M059J (cell line): Measurements from ENCODE around the gene KIAA1549. TPM values are rescaled to one million over a fixed set of nuclear protein-coding genes. Genes with fewer than 3 reads are reported as not detected.

ENCODE experiments used
- DNase-seq: peaks from one replicate; pipeline ENCODE4 v3.0.0-alpha.2; 2012; ENCODE audit warnings: low read depth
- total RNA-seq: library from RNA; depleted of rRNA; stranded (reverse); fragments of >200 nt; shearing (Covaris generic); gene quantifications from 2 replicates; pipeline ENCODE4 v1.2.3, GENCODE V29; 2014

The KIAA1549 gene
- total RNA-seq, 1 experiment from 2014 or later: 3.9 TPM

DNA sequence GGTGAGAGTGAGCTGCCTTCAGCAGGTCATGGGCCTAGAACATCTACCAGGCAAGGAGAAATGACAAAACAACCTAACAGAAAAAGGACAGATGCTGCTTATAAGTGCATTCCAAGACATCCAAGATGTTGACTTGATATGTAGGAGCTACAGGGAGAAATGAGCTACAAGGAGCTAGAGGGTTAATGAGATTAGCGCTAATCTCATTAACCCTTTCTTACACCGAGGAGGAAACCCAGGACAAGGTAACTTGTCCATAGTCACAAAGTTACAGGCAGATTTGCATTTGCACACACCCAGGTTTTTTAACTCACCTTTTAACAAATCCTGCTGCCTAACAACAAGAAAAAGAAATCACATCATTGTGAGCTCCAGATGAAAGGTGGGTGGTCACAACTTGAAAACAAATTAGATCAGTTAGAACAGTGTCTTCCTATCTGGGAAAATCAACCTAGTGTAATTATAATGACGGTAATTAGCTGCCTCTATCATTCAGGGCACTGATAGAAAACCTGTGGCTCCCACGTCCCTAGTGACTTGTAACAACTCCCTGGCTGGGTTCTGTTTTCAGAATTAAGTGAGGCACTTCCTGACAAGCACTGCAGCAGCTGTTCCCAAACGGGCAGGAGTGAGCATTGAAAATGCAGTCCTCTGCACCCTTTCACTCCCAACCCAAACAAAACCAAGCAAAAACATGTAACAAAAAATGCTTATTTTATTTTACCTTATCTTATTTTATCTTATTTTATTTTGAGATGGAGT is 5.7 kb downstream of the KIAA1549 start:
- DNase-seq: no peak

DNA sequence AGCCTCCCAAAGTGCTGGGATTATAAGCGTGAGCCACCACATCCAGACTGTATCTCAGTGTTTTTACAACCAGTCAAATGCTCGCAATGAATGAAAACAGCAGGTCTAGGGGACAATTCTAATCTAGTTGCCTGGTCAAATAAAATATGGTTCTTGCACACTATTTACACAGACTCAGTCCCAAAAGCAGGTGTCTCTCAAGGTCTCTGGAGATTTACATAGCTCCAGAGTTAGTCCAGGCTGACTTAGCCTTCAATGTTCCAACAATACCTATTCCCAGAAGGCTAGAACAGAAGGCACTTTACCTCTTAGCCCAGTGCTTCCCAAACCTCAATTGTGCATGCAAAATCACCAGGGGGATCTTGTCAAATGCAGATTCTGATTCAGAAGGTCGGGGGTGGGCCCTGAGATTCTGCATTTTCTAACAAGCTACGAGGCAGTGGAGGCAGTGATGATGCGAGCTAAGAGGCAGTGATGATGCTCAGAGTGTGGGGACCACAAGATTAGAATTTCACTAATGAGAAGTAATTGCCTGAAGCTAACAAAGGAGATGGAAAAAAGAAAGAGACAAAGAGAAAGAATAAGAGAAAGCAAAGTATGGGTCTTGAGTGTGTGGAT is 6.4 kb downstream of the KIAA1549 start:
- no peak for DNase-seq

DNA sequence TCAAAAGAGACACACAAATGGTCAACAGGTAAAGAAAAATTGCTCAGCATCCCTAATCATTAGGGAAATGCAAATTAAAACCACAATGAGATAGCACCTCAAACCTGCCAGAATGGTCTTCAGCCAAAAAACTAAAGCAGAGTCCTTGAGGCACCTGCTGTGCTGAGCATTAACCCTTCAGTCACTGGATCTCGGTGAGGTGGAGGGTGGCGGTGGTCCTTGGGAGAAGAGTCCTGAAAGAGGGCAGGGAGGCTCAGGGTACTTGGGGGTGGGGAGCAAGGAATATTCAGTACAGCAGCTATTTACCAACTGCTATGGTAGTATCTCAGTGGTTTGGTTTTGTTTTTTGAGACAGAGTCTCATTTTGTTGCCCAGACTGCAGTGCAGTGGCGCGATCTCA is 7.1 kb downstream of the KIAA1549 start:
- DNase-seq: no peak

DNA sequence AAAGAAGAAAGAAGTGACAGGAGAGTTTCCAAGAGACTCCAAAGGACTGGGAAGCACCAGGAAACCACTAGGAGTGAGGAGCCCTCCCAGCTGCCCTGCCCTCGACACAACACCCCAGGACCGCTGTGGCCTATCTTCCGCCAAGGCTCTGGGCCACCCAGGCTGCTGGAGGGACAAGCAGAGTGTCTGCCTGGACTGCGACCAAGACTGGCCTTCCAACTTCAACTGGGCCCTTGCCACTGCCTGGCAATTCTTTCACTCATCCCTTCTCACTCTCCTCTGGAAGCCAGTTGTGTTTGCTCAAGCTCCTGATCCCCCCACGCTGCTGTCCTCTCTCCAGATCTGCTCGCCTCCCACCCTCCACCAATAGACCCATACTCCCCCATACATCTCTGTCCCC is 10.2 kb downstream of the KIAA1549 start:
- DNase-seq: no peak

DNA sequence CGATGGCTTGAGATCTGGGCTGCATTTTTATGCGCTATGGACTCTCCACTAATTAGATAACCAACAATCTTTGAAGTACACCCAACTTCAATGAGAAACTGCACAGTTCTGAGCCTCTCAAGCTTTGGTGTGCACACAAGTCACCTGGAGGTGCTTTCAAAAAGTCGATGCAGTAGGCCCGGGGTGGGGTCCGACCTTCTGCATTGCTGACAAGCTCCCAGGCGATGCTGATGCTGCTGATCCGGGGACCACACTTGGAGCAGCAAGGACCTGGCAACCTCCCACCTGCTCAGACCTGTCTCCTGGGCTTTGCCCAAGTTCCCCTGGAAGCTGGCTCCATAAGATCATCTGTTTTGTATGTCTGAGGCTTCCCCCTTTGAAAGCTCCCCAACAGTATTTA is 10.7 kb downstream of the KIAA1549 start:
- DNase-seq: no peak

DNA sequence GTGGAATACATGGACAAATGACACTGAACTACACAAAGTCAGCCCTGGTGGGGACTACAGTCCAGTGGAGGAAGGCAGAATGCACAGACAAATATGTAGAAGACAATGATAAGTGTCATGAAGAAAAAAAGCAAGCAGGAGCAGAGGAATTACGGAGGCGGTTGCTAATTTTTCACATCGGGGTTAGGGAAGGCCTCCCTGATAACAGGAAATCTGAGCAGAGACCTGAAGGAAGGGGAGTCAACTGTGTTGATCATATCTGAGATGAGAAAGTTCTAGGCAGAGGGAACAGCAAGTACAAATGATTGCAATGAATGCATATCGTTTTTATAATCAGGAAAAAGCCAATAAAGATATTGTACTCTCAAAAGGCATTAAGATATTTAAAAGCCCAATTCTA is 14.0 kb downstream of the KIAA1549 start:
- no peak for DNase-seq

DNA sequence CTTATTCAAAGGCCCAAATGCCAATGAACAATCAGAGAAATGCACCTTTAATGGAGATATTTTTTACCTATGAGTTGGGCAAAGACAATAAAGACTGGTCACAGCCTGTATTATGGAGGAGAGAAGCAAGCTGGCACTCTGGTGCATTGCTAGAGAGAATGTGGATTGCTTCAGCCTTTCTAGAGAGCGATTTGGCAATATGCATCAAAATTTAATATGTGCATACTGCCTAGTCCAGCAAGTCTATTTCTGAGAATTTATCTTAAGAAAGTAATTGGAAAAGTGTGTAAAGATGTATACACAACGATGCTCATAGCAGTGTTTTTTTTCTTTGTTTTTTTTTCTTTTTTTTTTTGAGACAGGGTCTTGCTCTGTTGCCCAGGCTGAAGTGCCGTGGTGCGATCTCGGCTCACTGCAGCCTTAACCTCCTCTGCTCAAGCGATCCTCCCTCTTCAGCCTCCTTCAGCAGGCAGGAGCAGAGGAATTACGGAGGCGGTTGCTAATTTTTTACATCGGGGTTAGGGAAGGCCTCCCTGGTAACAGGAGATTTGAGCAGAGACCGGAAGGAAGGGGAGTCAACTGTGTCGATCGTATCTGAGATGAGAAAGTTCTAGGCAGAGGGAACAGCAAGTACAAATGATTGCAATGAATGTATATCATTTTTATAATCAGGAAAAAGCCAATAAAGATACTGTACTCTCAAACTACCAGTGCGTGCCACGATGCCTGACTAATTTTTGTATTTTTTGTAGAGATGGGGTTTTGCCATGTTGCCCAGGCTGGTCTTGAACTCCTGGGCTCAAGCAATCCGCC is 16.4 kb downstream of the KIAA1549 start:
- no peak for DNase-seq

DNA sequence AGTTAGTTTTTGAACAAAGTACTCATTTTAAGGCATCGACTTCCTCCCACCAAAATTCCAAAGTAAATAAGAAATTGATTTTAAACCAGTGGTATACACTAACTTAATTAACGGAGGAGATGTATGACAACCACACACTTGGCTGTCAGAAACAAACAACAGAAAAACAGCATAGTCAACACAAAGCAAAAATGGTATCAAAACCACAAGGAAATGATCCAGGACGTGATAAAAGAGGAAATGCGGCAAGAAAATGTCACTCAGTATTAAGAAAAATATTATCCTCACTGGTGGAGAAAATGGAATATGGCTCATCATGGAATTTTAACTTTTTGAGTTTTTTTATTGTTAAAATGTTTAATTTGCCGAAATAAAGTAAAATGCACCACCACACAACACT is 17.5 kb downstream of the KIAA1549 start:
- DNase-seq: no peak

DNA sequence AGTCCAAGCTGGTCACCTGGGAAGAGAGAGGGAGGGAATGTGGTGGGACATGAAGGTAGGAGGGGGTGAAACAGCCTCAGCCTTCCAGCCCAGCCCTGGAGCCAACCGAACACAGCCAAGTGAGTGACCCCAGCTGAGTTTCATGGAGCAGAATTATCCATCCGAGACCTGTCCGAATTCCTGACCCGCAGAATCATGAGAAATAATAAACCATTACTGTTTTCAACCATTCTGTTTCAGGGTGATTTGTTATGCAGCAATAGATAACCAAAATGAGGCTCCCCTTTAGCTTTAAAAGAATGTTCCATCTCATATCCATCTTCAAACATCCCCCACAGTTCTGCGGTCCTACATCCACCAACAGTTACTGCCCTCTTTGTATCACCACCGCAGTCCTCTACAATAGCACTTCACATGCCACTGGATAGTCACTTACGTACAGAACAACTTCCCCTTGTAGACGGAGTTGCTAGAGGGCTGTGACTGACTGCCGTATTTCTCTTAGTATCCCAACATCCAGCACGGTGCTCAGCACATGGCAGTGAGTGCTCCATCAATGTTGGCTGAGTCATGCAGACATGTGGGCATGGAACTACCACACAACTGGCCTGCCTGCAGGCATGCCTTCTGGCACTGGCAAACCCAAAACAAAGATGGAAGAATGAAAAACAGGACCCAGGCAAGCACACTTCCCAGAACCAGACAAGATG is 18.5 kb downstream of the KIAA1549 start:
- no peak for DNase-seq

DNA sequence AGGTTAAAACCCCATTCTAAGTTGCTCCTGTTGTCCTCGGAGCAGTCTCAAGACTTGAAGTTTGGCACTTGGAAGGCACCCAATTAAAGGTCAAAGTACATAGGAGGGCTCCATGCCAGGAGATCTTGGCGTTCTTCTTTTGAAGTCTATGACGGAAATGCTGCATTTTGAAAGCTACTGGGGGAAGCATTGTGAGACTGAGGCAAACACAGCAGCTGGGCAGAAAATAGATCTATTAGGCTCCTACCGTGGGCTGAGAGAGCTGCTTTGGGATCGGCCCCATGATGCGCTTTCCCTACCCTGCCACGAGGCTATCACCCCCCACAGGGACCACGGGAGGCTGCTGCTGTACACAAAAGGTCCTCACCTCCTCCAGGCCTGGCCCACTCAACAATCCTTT is 20.0 kb downstream of the KIAA1549 start:
- DNase-seq: no peak

DNA sequence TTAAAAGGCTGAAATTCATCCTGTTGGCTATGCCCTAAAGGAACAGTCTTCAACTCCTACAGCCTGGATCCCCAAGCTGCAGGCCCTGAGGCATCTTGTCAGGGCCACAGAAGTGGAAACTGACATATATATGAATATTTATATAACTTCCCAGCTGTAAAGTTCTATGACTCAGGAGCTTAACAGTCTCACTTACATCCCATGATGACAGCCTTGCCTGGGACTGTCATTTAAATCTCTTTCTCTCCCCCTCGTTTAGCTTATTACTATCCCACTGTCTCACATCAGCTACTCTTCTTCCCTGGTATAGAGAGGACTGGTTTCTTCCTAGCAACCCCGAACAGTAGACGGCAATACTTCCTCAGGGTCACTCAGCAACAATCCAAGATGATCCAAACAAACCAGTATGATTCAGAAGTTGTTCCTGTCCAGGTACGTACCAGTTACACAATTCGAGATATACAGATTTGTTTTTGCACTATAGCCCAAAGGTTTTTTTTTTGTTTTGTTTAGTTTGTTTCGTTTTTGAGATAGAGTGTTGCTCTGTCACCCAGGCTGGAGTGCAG is 22.7 kb downstream of the KIAA1549 start:
- peak; percentile 42 for DNase-seq

DNA sequence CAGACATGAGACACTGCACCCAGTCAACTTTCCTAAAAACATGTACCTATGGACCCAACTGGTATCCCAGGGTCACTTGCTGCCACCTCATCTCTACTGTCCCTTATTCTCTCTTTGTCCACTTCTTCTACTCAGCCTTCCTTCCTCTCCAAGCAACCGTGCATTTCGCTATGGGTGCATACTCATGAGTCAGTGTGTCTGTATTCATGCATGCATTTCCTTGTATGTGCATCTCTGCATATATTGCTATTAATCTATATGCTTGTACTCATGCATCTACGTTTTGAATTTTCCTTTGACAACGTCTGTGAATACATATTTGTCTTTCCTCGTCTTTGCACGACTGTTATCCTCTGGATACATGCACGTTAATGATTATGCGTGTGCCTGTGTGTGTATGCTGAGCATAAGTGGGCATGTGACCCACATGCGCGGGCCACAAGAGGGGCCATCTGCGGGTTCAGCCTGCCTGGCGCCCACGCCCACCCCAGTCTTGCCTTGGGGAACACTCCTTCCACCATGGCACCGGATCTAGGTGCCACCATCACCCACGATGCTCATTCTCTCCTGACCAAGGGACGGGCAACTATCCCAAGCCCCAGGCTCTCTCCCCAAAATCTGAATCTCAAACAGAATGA is 23.3 kb downstream of the KIAA1549 start:
- no peak for DNase-seq

DNA sequence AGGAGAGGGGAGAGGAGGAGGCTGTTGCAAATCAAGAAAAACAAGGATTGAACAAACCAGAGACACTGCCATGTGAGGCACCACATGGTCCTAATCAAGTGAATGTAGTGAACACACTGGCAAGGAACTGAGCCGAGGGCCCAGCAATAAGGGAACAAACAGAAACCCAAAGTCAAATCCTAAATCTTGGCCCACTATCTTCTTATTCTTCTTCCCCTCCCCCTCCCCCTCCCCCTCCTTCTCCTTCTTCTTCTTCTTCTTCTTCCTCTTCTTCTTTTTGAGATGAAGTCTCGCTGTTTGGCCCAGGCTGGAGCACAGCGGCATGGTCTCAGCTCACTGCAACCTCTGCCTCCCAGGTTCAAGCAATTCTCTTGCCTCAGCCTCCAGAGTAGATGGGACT is 24.0 kb downstream of the KIAA1549 start:
- DNase-seq: no peak

DNA sequence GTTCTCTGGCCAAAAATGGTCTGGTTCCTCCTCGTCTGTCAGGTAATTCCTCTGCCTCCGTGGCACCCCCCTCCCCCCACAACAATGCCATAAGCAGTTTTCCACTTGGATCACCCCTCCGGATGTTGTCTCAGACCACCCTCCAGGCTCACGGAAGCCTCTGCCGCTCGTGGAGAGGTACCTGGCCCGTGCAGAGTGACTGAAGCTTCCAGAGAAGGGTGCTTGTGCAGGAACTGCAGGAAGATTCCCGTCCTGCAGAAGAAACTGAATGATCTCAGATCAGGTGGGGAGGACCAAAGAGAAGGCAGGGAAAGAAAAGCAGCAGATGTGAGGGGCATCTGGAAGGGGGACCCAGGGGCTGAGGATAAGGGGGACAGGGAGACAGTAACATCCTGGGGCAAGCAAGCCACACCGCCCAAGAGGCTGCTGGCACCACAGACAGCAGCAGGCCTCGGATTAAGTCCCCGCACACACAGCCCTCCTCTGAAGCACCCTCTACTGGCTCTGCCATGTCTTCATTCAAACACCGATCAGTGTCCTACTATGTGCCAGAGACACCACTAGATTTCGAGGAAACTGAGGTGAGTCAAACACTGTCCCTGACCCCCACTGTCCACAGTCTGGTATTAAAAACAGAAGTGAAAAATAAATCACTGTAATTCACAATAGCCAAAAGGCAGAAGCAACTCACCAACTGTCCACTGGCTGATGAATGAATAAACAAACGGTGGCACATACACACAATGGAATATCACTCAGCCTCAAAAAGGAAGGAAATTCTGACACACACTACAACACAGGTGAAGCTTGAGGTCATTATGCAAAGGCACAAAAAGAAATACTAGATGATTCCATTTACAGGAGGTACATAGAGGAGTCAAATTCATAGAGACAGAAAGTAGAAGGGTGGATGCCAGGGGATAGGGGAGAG is 26.4 kb downstream of the KIAA1549 start:
- no peak for DNase-seq

DNA sequence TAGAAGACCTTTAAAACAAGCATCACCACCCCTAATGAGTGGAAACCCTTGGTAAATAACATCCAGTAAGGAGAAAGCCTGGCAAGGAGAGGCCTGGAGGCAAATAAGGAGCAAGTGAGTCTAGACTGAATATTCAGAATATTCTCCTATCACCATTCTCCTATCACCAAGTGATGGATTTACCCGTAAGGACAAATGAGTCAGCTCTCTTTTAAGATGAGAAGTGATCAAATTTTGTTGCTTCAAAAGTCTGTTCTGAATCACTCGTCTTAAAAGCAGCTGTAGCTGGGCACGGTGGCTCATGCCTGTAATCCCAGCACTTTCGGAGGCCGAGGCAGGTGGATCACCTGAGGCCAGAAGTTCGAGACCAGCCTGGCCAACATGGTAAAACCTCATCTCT is 28.4 kb downstream of the KIAA1549 start:
- no peak for DNase-seq

DNA sequence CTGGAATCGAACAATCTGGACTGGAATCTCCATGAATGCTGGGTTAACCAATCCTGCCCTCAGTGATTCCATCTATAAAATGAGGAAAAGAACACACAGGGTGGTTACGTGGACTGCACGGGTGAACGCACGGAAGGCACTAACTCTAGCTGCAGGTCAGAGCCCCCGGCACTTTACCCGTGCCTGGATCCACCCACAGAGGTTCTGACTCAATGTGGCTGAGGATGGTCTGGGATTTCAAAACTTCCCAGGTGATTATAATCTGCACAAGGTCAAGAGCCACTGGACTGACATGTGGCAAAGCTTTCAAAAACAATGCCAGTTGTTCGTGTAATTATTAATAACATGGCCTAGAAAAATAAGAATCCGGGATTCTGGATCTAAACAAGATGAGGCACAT is 29.2 kb downstream of the KIAA1549 start:
- peak; percentile 52 for DNase-seq

DNA sequence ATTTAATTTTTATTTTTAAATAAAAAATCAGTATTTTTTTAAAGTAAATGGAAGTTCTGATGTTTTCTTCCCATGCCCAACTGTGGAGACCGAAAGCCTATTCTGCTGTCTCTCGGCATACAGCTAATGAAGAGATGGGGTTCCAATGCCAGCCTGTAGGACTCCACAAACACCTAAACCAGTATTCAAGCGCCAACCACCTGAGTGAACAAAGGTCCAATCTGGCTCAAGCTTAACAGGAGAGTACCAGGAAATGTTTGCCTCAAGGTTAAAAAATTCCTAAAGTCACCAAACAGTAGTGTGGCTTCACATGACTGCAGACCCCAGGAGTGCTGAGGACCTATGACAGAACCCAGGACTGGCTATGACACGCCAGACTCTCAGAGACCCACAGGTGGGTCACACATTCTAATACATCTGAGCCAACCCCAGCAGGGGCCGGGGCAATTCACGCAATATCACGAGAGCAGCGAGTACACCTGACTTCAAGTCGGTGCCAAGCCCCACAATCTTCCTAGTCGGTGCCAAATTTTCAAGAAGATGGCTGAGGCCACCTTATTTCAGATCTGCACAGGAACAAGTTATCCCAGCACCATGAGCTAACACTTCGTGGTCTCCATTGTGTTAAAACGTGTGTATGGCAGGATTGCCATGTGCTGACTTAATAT is 31.6 kb downstream of the KIAA1549 start:
- DNase-seq: no peak

DNA sequence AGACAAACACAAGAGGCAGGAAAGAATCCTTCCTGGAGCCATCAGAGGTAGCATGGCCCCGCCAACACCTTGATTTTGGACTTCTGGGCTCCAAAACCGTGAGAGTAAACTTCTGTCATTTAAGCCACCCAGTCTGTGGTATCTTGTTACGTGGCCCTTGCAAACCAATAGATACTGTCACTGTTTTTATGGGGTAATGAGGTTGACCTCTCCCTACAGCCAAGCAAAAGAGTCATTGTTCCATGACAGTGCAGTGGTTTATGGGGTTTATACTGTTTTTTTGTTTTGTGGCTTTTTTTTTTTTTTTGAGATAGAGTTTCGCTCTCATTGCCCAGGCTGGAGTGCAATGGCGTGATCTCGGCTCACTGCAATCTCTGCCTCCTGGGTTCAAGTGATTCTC is 32.8 kb downstream of the KIAA1549 start:
- peak; percentile 87 for DNase-seq

DNA sequence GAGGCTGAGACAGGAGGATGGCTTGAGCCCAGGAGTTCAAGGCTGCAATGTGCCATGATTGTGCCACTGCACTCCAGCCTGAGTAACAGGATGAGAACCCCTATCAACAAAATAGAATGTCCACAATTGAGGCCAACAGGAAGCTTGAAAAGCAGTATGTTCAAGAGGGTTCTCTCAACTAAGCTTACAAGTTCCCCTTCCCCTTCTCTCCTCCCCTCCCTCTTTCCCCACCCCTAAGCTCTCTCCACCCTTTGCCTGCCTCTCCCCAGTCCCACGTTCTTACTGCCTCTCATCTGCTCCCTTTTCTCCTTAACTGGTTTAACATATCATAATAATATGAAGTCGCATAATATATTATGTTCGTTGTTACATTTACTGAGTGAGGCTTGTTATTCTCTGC is 35.4 kb downstream of the KIAA1549 start:
- no peak for DNase-seq

DNA sequence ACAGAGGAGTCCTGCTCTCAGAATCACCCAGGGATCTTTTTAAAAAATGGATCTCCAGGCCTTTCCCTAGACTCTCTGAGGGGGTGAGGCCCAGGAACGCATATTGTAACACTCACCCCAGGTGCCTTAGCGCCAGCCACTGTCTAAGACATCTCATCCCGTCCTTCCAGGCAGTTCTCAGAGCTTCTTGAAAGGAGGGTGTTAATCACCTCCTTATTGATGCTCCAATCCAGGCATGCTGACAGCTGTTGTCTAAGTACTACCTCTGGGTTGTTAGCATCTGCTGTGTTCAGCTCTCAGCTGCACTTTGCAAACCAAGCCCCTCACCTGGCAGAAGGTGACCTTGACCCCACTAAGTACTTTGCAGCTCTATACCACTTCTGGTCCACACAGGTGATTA is 36.0 kb downstream of the KIAA1549 start:
- no peak for DNase-seq
